Medulla oblongata (tissue), 1 donor: ENCODE measurements around the gene MRC2.

Source experiments
- DNase-seq: peaks from one replicate; pipeline ENCODE4 v3.0.0-alpha.2; 2015; ENCODE audit errors: extremely low spot score

Gene MRC2

GRCh38 chr17:62720126-62720850, 92.8 kb downstream of the MRC2 start:
- DNase-seq: no peak

- no peak for DNase-seq
Measured at GRCh38 chr17:62722625-62723024, 95.2 kb downstream of the MRC2 start.

GRCh38 chr17:62723842-62724241, 96.4 kb downstream of the MRC2 start:
- DNase-seq: no peak

- no peak for DNase-seq
Measured at GRCh38 chr17:62724398-62725146, 97.1 kb downstream of the MRC2 start.

- no peak for DNase-seq
Measured at GRCh38 chr17:62725791-62726249, 98.3 kb downstream of the MRC2 start.

- DNase-seq: no peak
Measured at GRCh38 chr17:62727916-62728672, 100.6 kb downstream of the MRC2 start.

- DNase-seq: no peak
Measured at GRCh38 chr17:62732125-62732524, 104.7 kb downstream of the MRC2 start.

- DNase-seq: no peak
Measured at GRCh38 chr17:62735044-62735651, 107.7 kb downstream of the MRC2 start.

GRCh38 chr17:62737513-62737912, 110.0 kb downstream of the MRC2 start:
- DNase-seq: no peak

- DNase-seq: no peak
Measured at GRCh38 chr17:62738281-62738680, 110.8 kb downstream of the MRC2 start.

GRCh38 chr17:62739645-62740388, 112.3 kb downstream of the MRC2 start:
- DNase-seq: no peak

GRCh38 chr17:62741290-62741689, 113.8 kb downstream of the MRC2 start:
- no peak for DNase-seq
